ENCODE results near the gene RNASEH2B.
A peak's percentile ranks its signal among the peaks of the same experiment; 100 is the strongest.

The RNASEH2B gene

GRCh38 chr13:50908371-50908770 lies 1.2 kb upstream of the RNASEH2B start:
- DNase-seq, result no peak

- DNase-seq, result peak; percentile 27
Measured at GRCh38 chr13:50910485-50910805, 854 bp downstream of the RNASEH2B start.

GRCh38 chr13:50911081-50911631 lies 1.6 kb downstream of the RNASEH2B start:
- no peak for DNase-seq

DNA sequence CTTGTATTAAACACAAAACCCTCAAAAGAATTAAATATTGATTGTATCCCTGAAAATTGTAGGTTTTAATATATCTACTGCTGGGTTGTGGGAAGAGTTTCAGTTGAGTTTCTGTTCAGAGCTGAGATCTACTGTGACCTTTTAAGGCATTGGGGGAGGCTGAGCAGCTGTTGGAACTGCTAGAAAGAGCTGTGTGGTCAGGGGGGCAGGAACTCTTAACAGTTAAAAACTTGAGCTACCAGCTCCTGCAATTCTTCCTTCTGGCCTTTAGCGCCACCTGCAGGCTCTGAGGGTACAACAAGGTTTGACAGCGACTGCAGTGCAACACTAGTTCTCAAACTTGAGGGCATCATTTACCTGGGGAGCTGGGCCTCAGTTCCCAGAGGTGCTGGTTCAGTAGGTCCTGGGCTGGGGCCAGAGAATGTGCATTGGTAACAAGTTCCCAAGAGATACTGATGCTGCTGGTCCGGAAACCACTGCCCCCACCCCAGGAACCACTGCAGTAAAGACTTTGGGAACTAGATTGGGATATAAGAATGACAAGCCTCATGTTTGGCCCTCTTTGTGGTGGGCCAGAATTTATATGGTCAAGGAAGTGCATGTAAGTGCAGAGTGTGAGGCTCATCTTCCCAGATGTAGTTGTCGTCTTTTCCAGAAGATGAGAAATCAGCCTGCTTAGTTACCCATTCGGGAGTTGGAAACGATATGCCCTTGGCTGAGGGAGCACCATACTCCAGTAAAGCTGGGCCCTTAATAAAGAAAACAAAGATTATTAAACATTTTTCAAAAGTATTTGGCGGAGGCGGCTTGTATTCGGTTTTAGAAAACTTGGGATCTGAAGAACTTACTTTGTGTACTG lies 2.6 kb downstream of the RNASEH2B start:
- DNase-seq, result peak; percentile 24

DNA sequence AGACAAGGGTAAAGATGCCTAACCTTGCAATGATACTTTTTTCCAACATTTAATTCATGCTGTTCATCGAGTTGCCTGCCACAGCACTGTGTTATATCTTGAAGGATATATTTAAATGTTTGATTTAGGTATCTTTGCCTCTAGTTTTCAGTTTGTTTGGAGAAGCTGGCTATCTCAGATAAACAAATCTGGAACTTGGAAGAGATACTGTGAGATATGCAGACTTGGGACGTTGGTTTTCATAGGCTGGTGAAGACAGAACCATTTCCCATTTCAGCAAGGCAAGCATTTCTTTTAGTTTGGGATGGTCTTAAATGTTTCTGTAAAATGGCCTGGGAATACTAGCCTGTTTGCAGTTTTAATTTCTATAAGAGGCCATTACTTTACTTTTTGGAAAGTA lies 3.3 kb downstream of the RNASEH2B start:
- no peak for DNase-seq

DNA sequence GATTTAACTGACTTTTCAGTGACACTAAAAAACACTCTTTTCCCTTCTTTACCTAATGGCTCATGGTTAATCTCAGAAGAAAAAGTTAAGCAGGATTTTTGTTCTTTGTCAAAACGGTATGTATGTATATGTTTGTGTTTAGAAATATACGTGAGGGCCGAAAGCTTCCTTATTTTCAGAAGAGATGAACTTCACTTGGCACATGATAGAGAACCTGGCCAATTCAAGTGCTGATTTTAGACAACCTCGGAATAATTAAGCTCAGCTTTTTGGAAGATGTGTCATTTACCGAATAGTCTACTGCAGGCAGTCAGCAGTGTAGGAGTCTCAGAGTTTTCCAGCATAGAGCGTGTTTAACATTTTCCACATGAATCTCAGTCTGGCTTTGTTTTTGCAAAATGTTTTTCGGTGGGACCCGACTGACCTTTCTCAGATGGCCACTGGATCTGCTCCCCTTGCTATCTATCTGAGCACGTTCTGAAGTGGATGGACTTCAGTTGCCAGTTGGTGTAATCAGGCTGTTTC lies 4.6 kb downstream of the RNASEH2B start:
- DNase-seq, result no peak

DNA sequence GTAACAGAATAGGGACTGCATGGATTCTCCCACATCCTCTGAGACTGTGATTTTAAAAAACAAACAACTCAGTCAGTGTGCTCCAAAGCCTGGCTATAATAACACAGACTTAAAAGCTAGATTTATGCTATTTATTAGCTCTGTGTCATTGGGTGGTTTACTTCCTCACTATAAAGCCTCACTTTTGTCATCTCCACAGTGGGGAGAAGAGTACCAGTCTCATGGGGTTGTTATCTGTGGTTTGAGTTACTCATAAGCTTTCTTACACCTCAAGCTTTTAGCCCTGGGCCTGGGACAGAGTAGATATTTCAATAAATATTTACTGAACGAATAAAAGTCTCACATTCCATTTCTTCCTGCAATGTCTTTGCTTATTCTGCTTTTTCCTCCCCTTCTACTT lies 5.3 kb downstream of the RNASEH2B start:
- DNase-seq, result no peak

- DNase-seq, result no peak
Measured at GRCh38 chr13:50915565-50915964, 6.0 kb downstream of the RNASEH2B start.

DNA sequence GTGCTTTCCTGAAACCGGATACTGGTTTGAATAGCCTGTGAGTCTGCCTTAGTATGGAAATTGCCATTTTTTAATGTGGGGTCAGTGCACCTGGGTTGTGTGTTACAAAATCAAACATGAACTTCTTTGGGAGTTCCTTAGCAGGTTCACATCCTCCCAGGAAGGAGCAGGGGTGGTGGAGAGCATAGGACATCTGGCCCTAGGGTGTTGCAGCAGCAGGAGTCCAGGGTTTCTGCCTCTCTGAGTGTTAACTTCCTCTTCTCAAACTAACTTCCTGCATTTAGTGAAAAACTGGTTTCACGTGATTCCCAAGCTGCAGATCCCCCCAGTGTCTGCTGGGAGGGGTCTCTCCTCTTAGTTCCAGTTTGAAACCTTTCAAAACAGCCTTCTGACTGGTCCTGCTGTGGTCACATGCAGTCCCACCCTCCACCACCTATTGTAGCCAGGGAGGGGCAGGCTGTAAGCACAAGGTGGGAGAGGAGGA lies 7.2 kb downstream of the RNASEH2B start:
- DNase-seq, result no peak

DNA sequence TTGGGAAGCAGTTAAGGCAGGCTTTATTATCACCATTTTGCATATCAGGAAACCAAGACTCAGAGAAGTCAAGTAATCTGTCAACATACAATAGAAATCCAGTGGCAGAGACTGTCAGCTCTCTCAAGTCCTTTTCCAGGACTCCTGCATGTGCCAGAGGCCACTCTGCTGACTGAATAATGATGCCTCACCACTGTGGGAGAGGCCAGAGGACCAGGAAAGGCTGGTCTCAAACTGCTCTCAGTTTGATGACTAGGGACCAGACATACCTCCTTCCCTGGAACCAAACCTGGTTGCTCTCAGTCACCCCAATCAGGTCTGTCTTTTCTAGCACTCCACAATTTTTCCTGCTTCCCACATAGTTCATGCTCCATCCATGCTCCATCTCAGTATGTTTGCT lies 8.0 kb downstream of the RNASEH2B start:
- no peak for DNase-seq

GRCh38 chr13:50918567-50918966 lies 9.0 kb downstream of the RNASEH2B start:
- no peak for DNase-seq

DNA sequence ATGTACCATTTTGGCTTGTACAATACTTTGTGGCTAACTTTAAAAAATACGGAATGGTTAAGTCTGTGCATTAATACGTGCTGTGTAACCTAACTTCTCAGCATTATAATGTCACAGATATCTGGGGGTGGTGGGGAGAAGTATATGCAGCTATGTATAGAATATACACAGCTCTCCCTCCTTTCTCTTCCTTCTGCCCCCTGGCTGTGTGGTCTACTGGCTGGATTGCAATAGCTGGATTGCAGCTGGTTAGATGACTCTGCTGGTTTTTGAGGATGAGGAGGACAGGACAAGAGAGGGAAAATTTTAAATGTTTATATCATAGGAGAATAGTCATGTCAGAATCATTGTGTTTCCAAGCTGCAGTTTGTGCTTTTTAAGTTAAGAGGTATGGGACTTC lies 9.7 kb downstream of the RNASEH2B start:
- no peak for DNase-seq

GRCh38 chr13:50921706-50922105 lies 12.1 kb downstream of the RNASEH2B start:
- DNase-seq, result no peak

DNA sequence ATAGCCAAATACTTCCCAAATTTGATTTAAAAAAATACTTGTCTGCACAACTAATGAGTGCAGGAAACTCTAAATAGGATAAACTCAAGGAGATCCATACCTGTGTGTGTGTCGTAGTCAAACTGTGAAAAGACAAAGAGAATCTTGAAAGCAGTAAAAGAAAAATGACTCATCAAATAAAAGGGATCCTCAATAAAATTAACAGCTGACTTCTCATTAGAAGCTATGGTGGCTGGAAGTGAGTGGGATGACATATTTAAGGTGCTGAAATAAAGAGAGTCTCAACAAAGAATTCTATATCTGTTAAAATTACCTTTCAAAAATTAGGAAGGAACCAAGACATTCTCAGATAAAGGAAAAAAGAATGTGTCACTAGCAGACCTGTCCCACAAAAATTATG lies 13.7 kb downstream of the RNASEH2B start:
- DNase-seq, result no peak

DNA sequence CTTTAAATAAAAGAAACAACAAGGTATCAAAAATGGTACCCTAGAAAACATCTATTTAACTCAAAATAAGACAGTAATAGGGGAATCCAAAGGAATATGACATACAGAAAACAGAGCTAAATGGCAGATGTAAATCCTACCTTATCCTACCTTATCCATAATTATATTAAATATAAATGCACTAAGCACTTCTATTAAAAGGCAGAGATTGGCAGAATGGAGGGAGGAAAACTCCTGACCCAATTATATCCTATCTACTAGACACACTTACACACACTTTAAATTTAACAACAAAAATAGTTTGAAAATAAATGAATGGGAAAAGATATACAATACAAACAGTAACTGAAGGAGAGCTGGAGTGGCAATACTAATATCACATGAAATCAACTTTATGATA lies 14.4 kb downstream of the RNASEH2B start:
- DNase-seq, result no peak

DNA sequence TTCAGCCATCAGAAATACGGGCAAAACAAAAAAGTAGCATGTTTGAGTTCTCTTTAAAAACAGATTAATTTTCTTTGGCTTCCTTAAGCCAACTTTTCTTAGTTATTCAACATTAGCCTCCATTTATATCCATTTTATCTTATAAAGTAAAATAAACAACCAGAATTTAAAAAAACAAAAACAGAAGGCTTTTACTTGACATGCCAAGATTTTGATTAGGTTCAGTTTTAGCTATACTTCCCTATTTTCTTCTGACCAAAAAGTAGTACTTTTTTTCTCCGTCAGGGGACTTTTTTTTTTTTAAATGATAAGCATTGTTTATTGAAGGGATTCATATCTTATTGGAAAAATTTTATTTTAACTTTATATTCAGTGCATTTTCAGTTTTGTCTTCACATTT lies 18.1 kb downstream of the RNASEH2B start:
- no peak for DNase-seq

DNA sequence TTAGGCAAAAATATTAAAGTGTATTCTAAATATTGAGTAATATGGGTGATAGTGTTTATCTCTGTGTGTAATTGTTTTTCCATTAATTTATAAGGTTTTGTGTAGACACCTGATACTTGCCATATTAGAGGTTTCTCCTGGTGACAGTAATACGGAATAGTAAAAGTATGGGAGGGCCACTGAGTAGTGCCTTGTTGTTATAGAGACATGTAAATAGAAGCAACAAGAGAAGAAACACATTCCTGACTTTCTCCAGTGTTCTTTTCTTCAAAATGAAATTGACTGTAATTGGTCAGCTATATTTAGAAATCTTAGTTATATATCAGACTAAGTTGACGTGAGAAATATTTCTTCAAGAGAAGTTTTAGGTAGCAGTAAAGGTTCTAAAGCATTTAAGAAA lies 18.5 kb downstream of the RNASEH2B start:
- DNase-seq, result no peak

DNA sequence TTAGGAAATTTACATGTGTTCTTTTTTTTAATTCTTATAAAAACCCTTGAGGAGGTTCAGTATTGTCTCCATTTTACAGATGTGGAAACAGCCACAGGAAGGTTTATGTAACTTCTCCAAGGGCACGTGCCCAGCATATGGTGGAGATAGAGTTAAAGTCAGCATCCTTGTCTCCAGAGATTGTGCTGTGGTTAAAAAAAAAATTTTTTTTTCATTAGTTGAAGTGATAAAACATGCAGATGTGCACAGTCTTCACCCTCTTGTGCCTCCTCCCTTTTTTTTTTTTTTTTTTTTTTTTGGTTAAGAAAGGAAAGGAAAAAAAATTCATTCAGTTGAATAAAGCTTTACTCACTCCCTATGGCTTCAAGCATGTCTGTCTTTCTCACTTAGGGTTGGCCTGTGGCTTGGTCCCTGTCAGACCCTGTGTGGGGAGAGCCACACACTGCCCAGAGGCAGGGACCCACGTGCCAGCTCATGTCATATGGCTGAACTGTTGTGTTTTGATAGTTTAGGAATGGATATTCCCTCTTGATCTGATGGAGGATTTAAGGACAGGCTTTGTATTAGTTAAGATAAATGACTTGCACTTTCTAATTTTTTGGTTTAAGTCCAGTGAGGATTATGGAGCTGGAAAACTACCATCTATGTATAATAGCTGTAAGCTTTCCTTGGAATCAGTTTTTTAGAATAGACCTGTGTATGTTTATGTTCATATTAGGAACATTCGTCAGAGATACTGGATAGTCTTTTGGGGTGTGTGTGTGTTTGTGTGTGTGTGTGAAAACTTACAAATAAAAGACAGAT lies 19.3 kb downstream of the RNASEH2B start:
- no peak for DNase-seq

DNA sequence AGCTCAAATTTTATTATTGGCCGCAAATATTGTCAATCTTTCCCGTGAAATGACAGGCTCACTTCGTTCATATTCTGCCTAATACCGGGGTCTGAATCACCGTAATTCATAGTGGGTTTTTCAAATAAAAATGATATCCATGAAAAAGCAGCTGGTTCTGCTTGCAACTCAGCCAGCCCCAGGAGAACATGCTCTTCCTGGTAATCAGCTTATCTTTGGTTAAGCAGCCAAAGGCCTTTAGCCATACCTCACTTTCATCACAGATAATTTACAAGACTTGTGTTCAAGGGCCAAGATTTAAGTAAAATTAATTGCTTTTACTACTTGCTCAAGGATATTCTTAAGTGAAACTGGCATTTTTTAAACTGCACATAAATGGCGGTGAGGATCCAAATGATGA lies 22.5 kb downstream of the RNASEH2B start:
- DNase-seq, result no peak

DNA sequence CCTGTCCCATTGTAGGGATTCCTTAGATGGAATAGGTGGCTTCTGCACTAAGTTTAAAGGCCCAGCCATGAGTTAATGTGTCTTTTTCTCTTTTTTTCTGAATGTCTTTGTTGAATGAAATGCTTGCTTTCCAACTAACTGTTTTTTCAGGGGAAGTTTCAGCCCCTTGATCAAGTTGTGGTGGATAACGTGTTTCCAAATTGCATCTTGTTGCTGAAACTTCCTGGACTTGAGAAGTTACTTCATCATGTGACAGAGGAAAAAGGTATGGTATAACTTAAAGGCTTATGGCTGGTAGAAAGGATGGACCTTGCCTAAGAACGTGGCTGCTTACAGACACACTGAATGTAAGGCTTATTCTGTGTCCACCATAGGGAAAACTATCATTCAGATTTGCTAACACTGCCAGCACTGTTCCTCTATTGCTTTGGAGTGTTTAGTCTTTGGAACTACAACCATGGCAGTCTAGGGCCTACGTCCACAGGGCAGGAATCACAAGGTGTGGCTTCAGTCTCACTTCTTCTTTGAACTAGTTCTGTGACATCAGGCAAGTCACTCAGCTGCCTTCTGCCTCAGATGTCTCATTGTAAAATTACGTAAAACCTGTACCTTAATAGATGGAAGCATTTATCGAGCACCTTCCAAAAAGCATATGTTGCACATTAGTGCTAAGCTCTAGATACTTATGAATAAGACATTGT lies 25.3 kb downstream of the RNASEH2B start:
- DNase-seq, result no peak

DNA sequence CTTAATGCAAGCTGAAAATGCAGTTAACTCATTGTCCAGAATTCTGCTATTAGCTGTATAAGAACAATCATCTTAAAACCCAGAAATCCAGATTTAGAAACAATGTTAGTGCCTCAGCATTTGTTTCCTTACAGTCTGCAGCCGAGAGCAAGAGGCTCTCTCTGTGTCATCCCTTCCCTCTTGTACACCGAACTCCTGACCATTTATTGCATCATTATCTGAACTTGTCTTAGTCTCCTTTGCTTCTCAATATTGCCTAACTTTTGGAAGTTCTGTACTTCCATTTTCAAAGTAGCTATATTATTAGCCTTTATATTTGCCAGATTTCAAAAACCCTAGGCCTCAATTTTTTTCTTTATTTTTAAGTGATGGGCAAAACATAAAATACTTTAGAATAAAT lies 27.1 kb downstream of the RNASEH2B start:
- no peak for DNase-seq

GRCh38 chr13:50940509-50940908 lies 30.9 kb downstream of the RNASEH2B start:
- DNase-seq, result no peak

DNA sequence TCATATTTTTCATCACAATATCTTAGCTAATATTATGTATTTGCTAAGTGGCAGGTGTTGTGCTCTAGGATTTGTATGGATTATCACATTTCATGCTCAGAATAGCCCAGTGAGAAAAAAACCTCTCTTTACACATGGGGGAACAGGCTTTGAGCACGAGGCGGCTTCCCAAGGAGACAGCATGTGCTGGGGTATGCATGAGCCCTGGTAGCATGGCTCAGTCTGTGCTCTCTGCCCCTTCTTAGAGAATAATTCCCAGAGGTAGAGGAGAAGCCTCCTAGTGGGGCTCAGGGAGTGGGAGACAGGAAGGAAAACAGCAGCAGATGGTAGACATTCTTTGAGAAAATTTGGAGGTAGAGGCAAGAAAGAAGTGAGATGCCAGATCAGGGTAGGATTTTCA lies 31.6 kb downstream of the RNASEH2B start:
- no peak for DNase-seq
